SK-N-MC (cell line): ENCODE measurements around the gene STOML2.

Source experiments
- DNase-seq: peaks from one replicate; pipeline ENCODE4 v3.0.0-alpha.2; 2011; ENCODE audit warnings: low read depth, low spot score
- H3K27ac ChIP-seq: fragments of 200-600 bp; sonication (generic); 2 replicates; pipeline ENCODE4 v1.5.1; 2016; ENCODE audit warnings: mixed run types
- H3K36me3 ChIP-seq: fragments of 200-600 bp; sonication (generic); 2 replicates; pipeline ENCODE4 v1.6.1; 2017; ENCODE audit warnings: antibody characterized with exemption, low read length, mixed read lengths; ENCODE audit not compliant: insufficient read depth
- H3K4me3 ChIP-seq: fragments of 200-600 bp; sonication (generic); 2 replicates; pipeline ENCODE4 v1.5.1; 2016
- H3K9ac ChIP-seq: fragments of 200-600 bp; sonication (generic); 2 replicates; pipeline ENCODE4 v1.8.0; 2017; ENCODE audit warnings: mixed run types, mixed read lengths; ENCODE audit not compliant: insufficient read length
- H3K9me3 ChIP-seq: fragments of 200-600 bp; sonication (generic); 2 replicates; pipeline ENCODE4 v1.6.1; 2017; ENCODE audit warnings: low read depth, mild to moderate bottlenecking, antibody characterized with exemption, low read length, moderate library complexity, mixed read lengths
- EZH2 ChIP-seq: fragments of 200-600 bp; sonication (generic); IDR thresholded peaks from one replicate; pipeline ENCODE4 v1.6.1; 2017; ENCODE audit warnings: antibody characterized with exemption
- FOXP2 ChIP-seq: optimal IDR thresholded peaks from 2 replicates; pipeline ENCODE3; 2011; ENCODE audit warnings: mild to moderate bottlenecking, moderate library complexity; ENCODE audit not compliant: insufficient read depth; ENCODE audit errors: extremely low read length, control extremely low read depth
- POLR2AphosphoS5 ChIP-seq: IDR thresholded peaks from 2 replicates; pipeline ENCODE4 v1.6.1; 2012; ENCODE audit warnings: mild to moderate bottlenecking, low read depth, low read length, borderline replicate concordance

Gene STOML2

GRCh38 chr9:35108946-35109575, 6.1 kb upstream of the STOML2 start:
- Histone ChIP-seq H3K9ac (no peak overlapping the region), H3K9me3 (no peaks in the 10 kb centered on the region), H3K36me3 (no peaks in the 10 kb centered on the region; the same call in 1 of the 2 replicates), H3K27ac (no peak overlapping the region), H3K4me3 (no peak overlapping the region)
- no peak for DNase-seq
- TF ChIP-seq FOXP2 (no peak), EZH2 (no peak)

GRCh38 chr9:35108461-35108860, 5.5 kb upstream of the STOML2 start:
- H3K36me3 ChIP-seq, result no peaks in the 10 kb centered on the region; the same call in 1 of the 2 replicates
- no peak for TF ChIP-seq EZH2
- no peak for TF ChIP-seq FOXP2
- no peak for TF ChIP-seq POLR2AphosphoS5
- no peak overlapping the region for H3K27ac ChIP-seq
- no peak overlapping the region for H3K9ac ChIP-seq
- DNase-seq, result no peak
- H3K9me3 ChIP-seq, result no peaks in the 10 kb centered on the region
- no peak overlapping the region for H3K4me3 ChIP-seq

GRCh38 chr9:35107297-35108290, 4.7 kb upstream of the STOML2 start:
- H3K4me3 ChIP-seq, result no peak overlapping the region
- DNase-seq, result no peak
- H3K36me3 ChIP-seq, result no peaks in the 10 kb centered on the region; the same call in 1 of the 2 replicates
- TF ChIP-seq POLR2AphosphoS5 (no peak), FOXP2 (no peak)
- H3K9ac ChIP-seq, result no peak overlapping the region
- H3K9me3 ChIP-seq, result no peaks in the 10 kb centered on the region
- H3K27ac ChIP-seq, result no peak overlapping the region

GRCh38 chr9:35106343-35106730, 3.4 kb upstream of the STOML2 start:
- TF ChIP-seq EZH2, result no peak
- no peak for TF ChIP-seq POLR2AphosphoS5
- no peak for TF ChIP-seq FOXP2
- no peak for DNase-seq
- Histone ChIP-seq H3K9me3 (no peaks in the 10 kb centered on the region), H3K27ac (no peak overlapping the region), H3K4me3 (no peak overlapping the region), H3K9ac (no peak overlapping the region), H3K36me3 (peaks cover 5% of the 10 kb centered on the region; the same call in 1 of the 2 replicates)

GRCh38 chr9:35105571-35106342, 2.8 kb upstream of the STOML2 start:
- Histone ChIP-seq H3K4me3 (no peak overlapping the region), H3K27ac (no peak overlapping the region), H3K9me3 (no peaks in the 10 kb centered on the region), H3K9ac (no peak overlapping the region), H3K36me3 (peaks cover 11% of the 10 kb centered on the region; the same call in 1 of the 2 replicates)
- TF ChIP-seq EZH2 (no peak), FOXP2 (no peak), POLR2AphosphoS5 (no peak)
- no peak for DNase-seq

- Histone ChIP-seq H3K36me3 (peaks cover 18% of the 10 kb centered on the region; the same call in 1 of the 2 replicates), H3K4me3 (no peak overlapping the region), H3K9ac (no peak overlapping the region), H3K27ac (no peak overlapping the region), H3K9me3 (no peaks in the 10 kb centered on the region)
- TF ChIP-seq POLR2AphosphoS5, result no peak
- no peak for TF ChIP-seq EZH2
- no peak for TF ChIP-seq FOXP2
- no peak for DNase-seq
These were observed 2.2 kb upstream of the STOML2 start for GRCh38 chr9:35105126-35105525.

- no peak for TF ChIP-seq EZH2
- TF ChIP-seq FOXP2, result no peak
- no peak for TF ChIP-seq POLR2AphosphoS5
- DNase-seq, result no peak
- Histone ChIP-seq H3K9ac (no peak overlapping the region), H3K9me3 (no peaks in the 10 kb centered on the region), H3K4me3 (no peak overlapping the region), H3K27ac (no peak overlapping the region), H3K36me3 (peaks cover 23% of the 10 kb centered on the region; the same call in 1 of the 2 replicates)
These were observed 1.7 kb upstream of the STOML2 start for GRCh38 chr9:35104586-35104985.

GRCh38 chr9:35103660-35104191, 795 bp upstream of the STOML2 start:
- H3K36me3 ChIP-seq, result peaks cover 26% of the 10 kb centered on the region; the same call in 1 of the 2 replicates
- H3K4me3 ChIP-seq, result peak overlapping the region; percentile 99
- no peak for DNase-seq
- H3K27ac ChIP-seq, result 0 out of 2 replicates have a peak overlapping the region, but pooled peaks have one; percentile 50
- H3K9ac ChIP-seq, result no peak overlapping the region
- H3K9me3 ChIP-seq, result no peaks in the 10 kb centered on the region
- TF ChIP-seq POLR2AphosphoS5, result no peak
- no peak for TF ChIP-seq EZH2
- TF ChIP-seq FOXP2, result no peak
